Endodermal cell (in vitro differentiated cells): ENCODE data around the gene ANKZF1. TPM values are rescaled to one million over a fixed set of nuclear protein-coding genes. Genes with fewer than 3 reads are reported as not detected.
A peak's percentile ranks its signal among the peaks of the same experiment; 100 is the strongest.

Experiments used
- DNase-seq: peaks from one replicate; pipeline ENCODE4 v3.0.0-alpha.2; 2017
- H3K27ac ChIP-seq: 2 replicates; pipeline ENCODE4 v1.5.1; 2013; ENCODE audit warnings: mild to moderate bottlenecking, low read depth, low read length, moderate library complexity
- H3K27me3 ChIP-seq: 2 replicates; pipeline ENCODE4 v1.6.1; 2013; ENCODE audit warnings: mild to moderate bottlenecking, low read length, moderate library complexity; ENCODE audit not compliant: insufficient read depth, control insufficient read depth, poor library complexity, severe bottlenecking
- H3K36me3 ChIP-seq: 2 replicates; pipeline ENCODE4 v1.7.0; 2013; ENCODE audit warnings: mild to moderate bottlenecking, low read length, moderate library complexity; ENCODE audit not compliant: control insufficient read depth, insufficient read depth
- H3K4me1 ChIP-seq: one replicate; pipeline ENCODE4 v1.7.0; 2013; ENCODE audit warnings: low read length; ENCODE audit not compliant: control insufficient read depth, insufficient read depth
- H3K4me3 ChIP-seq: 2 replicates; pipeline ENCODE4 v1.5.1; 2013; ENCODE audit warnings: mild to moderate bottlenecking, low read length, moderate library complexity
- H3K9ac ChIP-seq: 2 replicates; pipeline ENCODE4 v1.6.1; 2013; ENCODE audit warnings: mild to moderate bottlenecking, low read length, moderate library complexity; ENCODE audit not compliant: poor library complexity, severe bottlenecking; ENCODE audit errors: extremely low read depth
- H3K9me3 ChIP-seq: 2 replicates; pipeline ENCODE4 v1.6.1; 2013; ENCODE audit warnings: mild to moderate bottlenecking, low read length, moderate library complexity; ENCODE audit not compliant: control insufficient read depth
- H3K27ac Mint-ChIP-seq: 2 replicates; pipeline ENCODE4 v1.8.0; 2020; ENCODE audit warnings: mixed read lengths
- H3K27me3 Mint-ChIP-seq: 2 replicates; pipeline ENCODE4 v1.8.0; 2021; ENCODE audit warnings: mild to moderate bottlenecking, mixed read lengths; ENCODE audit not compliant: insufficient read depth
- H3K36me3 Mint-ChIP-seq: 2 replicates; pipeline ENCODE4 v1.8.0; 2020; ENCODE audit warnings: low read depth, mixed read lengths
- H3K4me1 Mint-ChIP-seq: 2 replicates; pipeline ENCODE4 v1.8.0; 2020; ENCODE audit warnings: mixed read lengths
- H3K4me3 Mint-ChIP-seq: 2 replicates; pipeline ENCODE4 v1.8.0; 2020; ENCODE audit warnings: mild to moderate bottlenecking, moderate library complexity, mixed read lengths
- H3K9me3 Mint-ChIP-seq: 2 replicates; pipeline ENCODE4 v1.8.0; 2020; ENCODE audit warnings: mild to moderate bottlenecking, mixed read lengths
- CTCF ChIP-seq: fragments of 200-600 bp; sonication (generic); conservative IDR thresholded peaks from 2 replicates; pipeline ENCODE4 v1.5.0; 2021; ENCODE audit warnings: antibody characterized with exemption, mild to moderate bottlenecking
- whole genome bisulfite sequencing, 2 experiments: methylation state at CpG; one replicate each; pipeline versions ENCODE4 v1.1.5 to v1.1.7; 2013; ENCODE audit warnings: missing lambda C conversion rate in 2 of 2, mixed read lengths in 1 of 2; ENCODE audit not compliant: insufficient coverage in 1 of 2, insufficient read length in 1 of 2; 5-methylcytosine and 5-hydroxymethylcytosine counted together
- total RNA-seq, 2 donors: library from RNA; stranded (reverse); fragmentation: NEBNext Ultra II Directional in 1 of 2; extraction: Animal tissue kit (Norgen Biotek cat#: 25700) in 1 of 2; gene quantifications; 2 replicates in 1 of 2; 3 replicates in 1 of 2; pipeline ENCODE4 v1.2.1, GENCODE V29; 2021

Gene ANKZF1
- total RNA-seq, 2 donors from 2014 or later: 50.9 to 56.3 TPM

GRCh38 chr2:219278655-219279150 is 49.1 kb downstream of the ANKZF1 start:
- peak overlapping the region; percentile 86 for H3K4me3 ChIP-seq
- peaks cover 30% of the 10 kb centered on the region for H3K36me3 ChIP-seq
- H3K27ac Mint-ChIP-seq: peak overlapping the region; percentile 96
- peak overlapping the region; percentile 94 for H3K9ac ChIP-seq
- H3K4me1 Mint-ChIP-seq: peaks cover 43% of the 10 kb centered on the region
- no peaks in the 10 kb centered on the region for H3K9me3 Mint-ChIP-seq
- TF ChIP-seq CTCF: no peak
- H3K36me3 Mint-ChIP-seq: peaks cover 21% of the 10 kb centered on the region
- H3K9me3 ChIP-seq: no peaks in the 10 kb centered on the region
- no peak for DNase-seq
- H3K4me1 ChIP-seq: peaks cover 31% of the 10 kb centered on the region
- H3K27me3 ChIP-seq: no peaks in the 10 kb centered on the region
- no peaks in the 10 kb centered on the region for H3K27me3 Mint-ChIP-seq
- H3K27ac ChIP-seq: peak overlapping the region; percentile 95
- peak overlapping the region; percentile 74 for H3K4me3 Mint-ChIP-seq
- 18 to 20% methylated on average over 3 to 9 of the region's 9 CpGs for WGBS, 2 experiments

GRCh38 chr2:219279151-219279915 is 49.7 kb downstream of the ANKZF1 start, which contains the start of gene DNAJB2:
TSS of gene DNAJB2 (plus strand) at chr2:219279366. CDS start at chr2:219279834, 468 bp downstream.
- peak; percentile 99 for DNase-seq
- peak within 1 kb of the TSS; percentile 74 for H3K4me3 Mint-ChIP-seq
- no peaks in the 10 kb centered on the region for H3K9me3 ChIP-seq
- H3K36me3 ChIP-seq: peaks cover 35% of the 10 kb centered on the region
- peak within 1 kb of the TSS; percentile 98 for H3K27ac Mint-ChIP-seq
- H3K27ac ChIP-seq: peak within 1 kb of the TSS; percentile 95
- peak within 1 kb of the TSS; percentile 86 for H3K4me3 ChIP-seq
- WGBS, 2 experiments: 1 to 3% methylated on average over 8 to 65 of the region's 65 CpGs
- H3K27me3 Mint-ChIP-seq: no peaks in the 10 kb centered on the region
- peak within 1 kb of the TSS; percentile 94 for H3K9ac ChIP-seq
- H3K9me3 Mint-ChIP-seq: no peaks in the 10 kb centered on the region
- H3K4me1 Mint-ChIP-seq: peaks cover 42% of the 10 kb centered on the region
- H3K27me3 ChIP-seq: no peaks in the 10 kb centered on the region
- H3K4me1 ChIP-seq: peaks cover 28% of the 10 kb centered on the region
- peaks cover 23% of the 10 kb centered on the region for H3K36me3 Mint-ChIP-seq
- peak; percentile 16 for TF ChIP-seq CTCF

GRCh38 chr2:219279916-219280516 is 50.4 kb downstream of the ANKZF1 start:
- Histone ChIP-seq H3K9ac (peak overlapping the region; percentile 94), H3K27me3 (no peaks in the 10 kb centered on the region), H3K36me3 (peaks cover 40% of the 10 kb centered on the region), H3K4me3 (peak overlapping the region; percentile 86), H3K9me3 (no peaks in the 10 kb centered on the region), H3K4me1 (peaks cover 24% of the 10 kb centered on the region), H3K27ac (peak overlapping the region; percentile 95)
- Mint-ChIP-seq H3K9me3 (no peaks in the 10 kb centered on the region), H3K27me3 (no peaks in the 10 kb centered on the region), H3K4me3 (peak overlapping the region; percentile 74), H3K4me1 (peaks cover 36% of the 10 kb centered on the region), H3K27ac (peak overlapping the region; percentile 98), H3K36me3 (peaks cover 23% of the 10 kb centered on the region)
- peak; percentile 87 for DNase-seq
- peak; percentile 16 for TF ChIP-seq CTCF
- 52 to 56% methylated on average over 11 of the region's 12 CpGs for WGBS, 2 experiments
